Measurements from ENCODE around the gene RHEBL1.

DNA sequence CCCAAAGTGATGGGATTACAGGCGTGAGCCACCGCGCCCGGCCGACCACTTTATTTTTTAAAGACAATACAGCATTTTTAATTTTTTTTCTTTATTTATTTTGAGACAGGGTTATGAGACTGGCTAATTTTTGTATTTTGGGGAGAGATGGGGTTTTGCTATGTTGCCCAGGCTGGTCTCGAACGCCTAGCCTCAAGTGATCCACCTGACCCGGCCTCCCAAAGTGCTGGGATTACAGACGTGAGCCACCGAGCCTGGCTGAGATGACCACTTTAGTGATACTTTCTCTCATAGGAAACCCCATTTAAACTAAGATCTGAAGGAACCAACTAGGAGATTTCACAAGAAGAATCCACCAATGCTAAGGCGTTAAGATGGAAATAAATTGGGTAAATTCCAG is 1.2 kb upstream of the RHEBL1 start:
- no peak for TF ChIP-seq EZH2 (optimal IDR thresholded peaks at IDR 0.05; ENCODE audit: low read depth, low read length)
- no peak for TF ChIP-seq CTCF (IDR thresholded peaks at IDR 0.05; ENCODE audit: low read length)
